T follicular helper cell (primary cell): ENCODE results near the gene DHRS1.
A peak's percentile ranks its signal among the peaks of the same experiment; 100 is the strongest.

Source experiments
- DNase-seq: peaks from one replicate; pipeline ENCODE4 v3.0.0-alpha.2; 2020; ENCODE audit warnings: low read depth
- total RNA-seq, 2 experiments: gene quantifications; one replicate each; lab custom pipeline; 2026; lab: John Stamatoyannopoulos, UW

The DHRS1 gene
- total RNA-seq, result 2.7 to 19.6 reads per million in 2 experiments

DNA sequence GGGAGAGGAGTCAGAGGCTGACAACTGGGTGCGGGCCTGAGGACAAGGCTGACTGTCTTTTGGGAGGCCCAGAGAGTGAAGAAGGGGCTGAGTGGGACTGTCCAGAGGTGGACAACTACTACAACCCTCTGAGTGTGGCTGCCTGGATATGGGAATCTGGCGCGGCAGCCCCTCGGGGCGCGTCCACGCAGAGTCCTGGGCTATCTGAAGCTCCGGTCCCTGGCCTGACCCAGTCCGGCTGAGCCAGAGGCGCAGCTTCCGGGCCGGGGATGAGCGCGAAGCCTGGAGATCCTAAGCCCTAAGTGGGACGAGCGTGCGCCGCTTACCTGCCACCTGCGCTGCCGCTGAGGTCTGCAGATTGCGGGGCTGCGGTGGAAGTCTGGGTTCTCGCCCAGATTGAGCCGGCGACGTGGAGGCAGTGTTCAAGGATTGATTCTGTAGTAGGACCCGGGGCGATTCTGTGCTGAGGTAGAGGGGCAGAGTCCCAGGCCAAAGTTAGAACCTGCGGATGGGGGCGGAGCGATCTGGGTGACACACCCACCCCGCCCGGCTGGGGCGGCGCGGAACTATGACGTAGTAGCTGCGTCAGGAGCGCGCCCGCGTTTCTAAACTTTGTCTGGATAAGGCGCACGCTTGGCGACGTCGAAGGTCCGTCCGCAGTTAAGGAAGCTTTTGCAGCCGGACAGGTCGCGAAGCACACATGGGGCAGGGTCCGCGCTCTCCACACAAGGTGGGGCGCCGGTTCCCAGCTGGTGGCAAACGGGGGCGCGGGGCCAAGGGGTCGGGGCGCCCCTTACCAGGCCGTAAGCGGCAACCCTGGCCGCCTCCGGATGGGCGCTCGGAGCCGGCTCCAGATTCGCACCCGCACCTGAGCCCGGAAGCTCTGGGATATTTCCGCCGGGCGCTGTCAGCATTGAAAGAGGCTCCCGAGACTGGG lies at the start of gene DHRS1, which contains the start of gene NOP9:
TSS of gene DHRS1 (minus strand) at position 526 of the 937 bp plus-strand sequence. CDS start 674 bp downstream, outside the sequence.
TSS of gene NOP9 (plus strand) at position 596 of the 937 bp plus-strand sequence. CDS start at position 701, 105 bp downstream.
- peak; percentile 90 for DNase-seq

DNA sequence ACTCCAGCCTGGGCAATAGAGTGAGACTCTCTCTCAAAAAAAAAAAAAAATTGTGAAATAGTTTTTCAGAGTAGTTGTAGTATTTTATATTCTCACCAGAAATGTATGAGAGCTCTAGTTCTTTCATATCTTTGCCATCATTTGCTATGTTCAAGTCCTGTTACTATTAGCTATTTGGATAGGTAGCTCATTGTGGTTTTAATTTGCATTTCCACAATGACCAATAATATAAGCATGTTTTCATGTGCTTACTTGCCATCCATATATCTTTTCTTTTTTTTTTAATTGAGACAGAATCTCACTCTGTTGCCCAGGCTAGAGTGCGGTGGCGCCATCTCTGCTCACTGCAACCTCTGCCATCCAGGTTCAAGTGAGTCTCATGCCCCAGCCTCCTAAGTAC lies 48.6 kb upstream of the DHRS1 start:
- no peak for DNase-seq

DNA sequence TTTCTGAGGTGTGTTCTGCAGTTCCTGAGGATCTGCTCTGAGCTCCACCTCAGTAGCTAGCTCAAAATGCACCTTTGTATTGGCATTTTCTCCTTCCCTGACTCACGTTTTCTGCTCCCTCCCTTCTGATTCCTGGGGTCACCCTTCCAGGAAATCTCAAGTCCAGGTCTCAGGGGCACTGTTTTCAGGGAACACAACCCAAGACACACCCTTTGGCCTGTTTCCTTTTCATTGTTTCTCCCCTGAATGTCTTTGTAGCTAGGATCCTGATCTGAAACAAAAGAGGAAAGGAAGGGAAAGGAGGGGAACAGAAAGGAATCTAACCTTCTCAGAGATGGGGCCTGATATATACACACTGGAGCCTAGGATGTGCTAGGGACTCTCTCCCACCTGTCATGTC lies 47.6 kb upstream of the DHRS1 start:
- DNase-seq, result no peak

DNA sequence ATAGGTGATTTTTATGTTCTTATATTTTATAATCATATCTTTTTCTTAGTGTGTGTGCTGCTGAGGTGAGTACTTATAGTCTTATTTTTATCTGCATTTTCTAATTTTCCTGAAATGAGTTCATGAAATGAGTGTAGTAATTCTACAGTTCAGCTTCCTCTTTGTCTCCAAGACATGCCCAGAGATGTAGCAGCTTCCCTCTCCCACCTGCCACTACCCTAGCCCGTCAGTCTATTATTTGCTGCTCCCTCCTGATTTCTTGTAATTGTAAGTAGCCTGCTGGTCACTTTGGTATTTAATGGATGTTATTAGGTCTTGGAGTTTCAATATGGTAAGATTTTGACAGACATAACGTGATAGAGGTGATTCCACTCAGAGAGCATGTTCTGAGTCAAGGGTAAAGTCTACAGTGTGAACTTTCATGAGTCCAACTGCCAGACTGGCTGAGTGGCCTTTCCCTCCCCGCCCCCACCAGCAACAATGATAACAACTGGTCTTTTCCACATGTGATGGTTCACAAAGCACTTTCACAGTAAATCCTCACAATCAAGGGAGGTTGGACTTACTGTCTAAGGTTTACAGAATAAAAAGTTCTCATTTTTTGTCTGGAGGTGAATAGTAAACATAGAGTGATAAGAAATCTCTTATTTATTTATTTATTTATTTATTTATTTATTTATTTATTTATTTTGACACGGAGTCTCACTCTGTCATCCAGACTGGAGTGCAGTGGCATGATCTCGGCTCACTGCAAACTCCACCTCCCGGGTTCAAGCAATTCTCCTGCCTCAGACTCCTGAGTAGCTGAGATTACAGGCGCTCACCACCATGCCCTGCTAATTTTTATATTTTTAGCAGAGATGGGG lies 44.4 kb upstream of the DHRS1 start:
- DNase-seq, result no peak

DNA sequence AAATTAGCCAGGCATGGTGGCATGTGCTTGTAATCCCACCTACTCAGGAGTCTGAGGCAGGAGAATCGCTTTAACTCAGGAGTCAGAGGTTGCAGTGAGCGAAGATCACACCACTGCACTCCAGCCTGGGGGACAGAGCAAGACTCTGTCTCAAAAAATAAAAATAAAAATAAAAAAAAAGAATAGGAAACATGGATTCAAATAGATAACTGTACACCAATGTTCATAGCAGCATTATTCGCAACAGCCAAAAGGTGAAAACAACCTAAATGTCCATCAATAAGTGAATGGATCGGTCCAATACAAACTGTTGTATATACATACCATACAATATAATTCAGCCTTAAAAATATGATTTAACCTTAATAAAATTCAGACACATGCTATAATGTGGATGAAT lies 43.3 kb upstream of the DHRS1 start:
- no peak for DNase-seq

DNA sequence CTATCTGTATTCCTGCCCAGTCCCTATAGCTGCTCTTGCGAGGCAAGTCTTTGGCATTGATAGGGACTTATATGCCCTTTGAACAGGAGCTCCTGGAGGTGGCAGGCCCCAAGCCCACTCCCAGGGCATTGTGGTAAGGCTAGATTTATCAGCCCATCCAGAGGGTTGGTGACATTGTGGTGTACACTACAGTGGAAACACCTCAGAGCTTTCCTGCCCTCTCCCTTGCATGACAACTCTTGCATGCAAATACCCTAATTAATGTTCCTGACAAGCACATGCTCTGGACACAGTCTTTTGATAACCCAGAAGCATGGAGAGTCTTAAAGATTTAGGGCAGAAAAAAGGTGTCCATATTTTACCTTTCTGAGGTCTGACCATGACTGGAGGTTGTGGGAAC lies 41.0 kb upstream of the DHRS1 start:
- no peak for DNase-seq

DNA sequence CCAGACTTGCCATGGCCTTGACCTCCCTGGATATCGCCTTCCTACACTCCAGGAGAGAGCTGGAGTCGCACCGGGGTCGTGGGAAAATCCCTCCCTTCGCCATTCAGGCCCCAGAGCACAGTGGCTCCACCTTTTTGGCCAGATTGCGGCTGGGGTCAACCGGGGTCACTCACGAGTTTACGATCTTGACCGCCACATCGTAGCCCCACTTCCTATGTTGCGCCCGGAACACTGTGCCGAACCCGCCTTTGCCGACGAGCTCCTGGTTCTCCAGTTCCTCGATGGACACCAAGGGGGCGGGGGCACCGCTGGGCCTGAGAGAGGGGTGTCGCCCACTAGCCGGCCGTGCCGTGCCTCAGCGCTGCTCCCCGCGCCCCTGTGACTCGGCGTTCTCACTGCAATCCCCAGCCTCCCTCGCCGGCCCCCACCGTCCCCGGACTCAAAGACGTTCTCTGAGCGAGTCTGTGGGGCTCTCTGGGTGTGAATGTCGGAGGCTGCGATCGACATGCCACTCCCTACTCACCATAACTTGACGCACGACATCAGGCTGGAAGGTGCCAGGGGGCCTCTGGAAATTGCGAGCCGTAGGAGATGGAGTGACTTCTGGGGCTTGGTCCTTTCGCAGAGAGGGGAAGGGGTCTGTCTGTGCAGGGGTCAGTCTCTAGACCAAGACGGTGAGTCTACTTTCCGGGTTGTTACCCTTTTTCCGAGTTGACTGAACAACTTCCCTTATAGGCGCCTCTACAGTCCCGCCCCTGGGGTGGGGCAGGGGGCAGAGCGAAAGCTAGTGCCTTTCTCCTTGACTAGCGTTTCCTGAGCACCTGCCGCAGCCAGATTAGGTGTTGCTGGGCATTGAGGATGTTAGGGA lies 39.9 kb upstream of the DHRS1 start, which contains the start of gene RIPK3:
TSS of gene RIPK3 (minus strand) at position 708 of the 868 bp plus-strand sequence. CDS start at position 543, 165 bp downstream.
- peak; percentile 46 for DNase-seq

DNA sequence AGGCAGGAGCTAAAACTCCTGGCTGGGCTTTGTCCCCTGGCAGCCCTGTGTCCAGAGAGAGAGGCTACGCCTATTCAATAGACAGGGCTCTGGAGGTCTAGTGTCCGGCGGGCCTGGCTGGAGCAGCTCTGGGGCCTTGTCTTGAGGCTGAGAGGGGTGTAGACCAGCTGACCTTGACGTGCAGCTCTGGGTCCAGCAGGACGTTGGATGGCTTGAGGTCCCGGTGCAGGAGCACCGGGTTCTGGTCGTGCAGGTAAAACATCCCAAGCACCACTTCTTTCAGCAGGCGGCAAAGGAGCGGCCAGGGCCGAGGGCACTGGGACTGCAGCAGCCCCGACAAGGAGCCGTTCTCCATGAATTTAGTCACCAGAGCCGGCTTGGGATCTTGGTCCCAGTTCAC lies 39.3 kb upstream of the DHRS1 start:
- DNase-seq, result no peak

DNA sequence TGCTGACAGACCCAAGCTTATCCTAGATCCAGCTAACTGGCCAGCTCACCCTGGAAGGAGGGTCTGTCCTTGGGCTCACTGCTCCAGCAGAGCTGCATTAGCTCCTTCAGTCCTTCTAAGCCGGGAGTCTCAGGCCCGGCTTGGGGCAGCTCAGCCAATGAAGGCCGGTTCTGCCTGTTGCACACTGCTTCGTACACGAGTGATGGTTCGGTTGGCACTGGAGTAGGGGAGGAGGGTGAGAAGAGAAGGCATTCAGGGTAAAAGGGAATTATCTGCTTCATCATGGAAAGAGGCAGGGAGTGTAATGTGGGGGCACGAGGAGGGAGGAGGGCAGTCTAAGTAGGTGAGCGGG lies 38.2 kb upstream of the DHRS1 start:
- DNase-seq, result no peak

DNA sequence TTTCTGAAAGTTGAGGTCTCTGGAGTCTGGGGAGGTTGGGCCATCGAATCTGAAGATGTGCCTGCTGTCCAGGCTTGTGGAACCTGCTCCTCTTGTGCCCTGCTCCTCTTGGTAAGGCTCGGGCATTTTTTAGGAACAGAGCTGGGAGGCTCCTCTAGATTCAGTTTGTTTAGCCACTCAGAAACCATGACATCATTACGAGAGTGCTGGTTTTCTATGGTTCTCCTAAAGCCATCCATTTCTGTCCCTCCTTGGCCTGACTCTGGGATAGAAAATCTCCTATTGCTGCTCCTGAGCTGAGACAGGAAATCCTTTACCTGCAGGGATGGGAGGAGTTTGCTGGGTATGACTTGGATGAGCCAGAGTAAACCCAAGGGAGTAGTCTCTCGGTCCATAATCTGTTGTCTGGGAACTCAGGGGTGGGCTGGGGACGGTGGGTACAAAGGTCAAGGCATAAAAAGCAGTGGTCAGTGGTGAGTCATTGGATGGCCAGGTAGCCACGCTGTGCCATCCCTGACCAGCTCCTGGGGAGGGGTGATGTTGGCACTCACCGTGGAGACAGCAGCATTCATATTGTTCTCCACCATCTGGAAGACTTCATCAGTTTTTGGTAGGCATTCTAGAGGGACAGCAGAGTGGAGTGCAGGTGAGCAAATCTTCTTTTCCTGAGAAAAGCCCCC lies 37.7 kb upstream of the DHRS1 start:
- no peak for DNase-seq

DNA sequence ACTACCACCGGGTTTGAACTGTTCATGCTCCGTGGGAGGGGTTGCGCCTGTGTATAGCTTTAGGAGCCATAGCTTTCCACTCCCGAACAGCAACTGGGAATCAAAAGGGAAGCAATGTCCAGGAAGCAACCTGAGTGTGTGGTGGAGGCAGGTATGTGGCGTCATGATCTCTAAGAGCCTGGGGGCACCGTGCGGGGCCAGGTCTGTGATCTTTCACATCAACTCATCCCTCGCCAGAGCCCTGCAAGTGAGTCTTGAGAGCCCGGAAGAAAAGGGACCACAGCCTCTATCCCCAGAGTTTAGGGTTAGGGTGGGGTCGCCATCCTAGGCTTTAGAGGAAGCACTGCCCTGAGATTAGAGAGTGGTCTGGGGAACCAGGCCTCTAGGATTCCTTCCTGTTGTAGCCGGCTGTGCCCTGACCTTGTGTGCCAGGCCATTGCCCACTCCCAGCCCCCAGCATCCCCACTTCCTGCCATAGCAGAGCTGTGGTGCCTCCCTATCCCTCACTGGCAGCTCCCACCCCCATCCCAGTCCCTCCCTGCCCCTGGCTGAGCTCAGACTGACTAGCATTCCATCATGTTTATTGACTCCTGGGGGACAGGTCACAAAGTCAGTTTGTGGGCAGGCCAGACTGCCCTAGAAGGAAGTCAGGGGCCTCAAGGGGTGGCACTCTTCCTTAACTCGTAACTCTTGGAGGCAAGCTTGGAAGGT lies 36.0 kb upstream of the DHRS1 start:
- no peak for DNase-seq

DNA sequence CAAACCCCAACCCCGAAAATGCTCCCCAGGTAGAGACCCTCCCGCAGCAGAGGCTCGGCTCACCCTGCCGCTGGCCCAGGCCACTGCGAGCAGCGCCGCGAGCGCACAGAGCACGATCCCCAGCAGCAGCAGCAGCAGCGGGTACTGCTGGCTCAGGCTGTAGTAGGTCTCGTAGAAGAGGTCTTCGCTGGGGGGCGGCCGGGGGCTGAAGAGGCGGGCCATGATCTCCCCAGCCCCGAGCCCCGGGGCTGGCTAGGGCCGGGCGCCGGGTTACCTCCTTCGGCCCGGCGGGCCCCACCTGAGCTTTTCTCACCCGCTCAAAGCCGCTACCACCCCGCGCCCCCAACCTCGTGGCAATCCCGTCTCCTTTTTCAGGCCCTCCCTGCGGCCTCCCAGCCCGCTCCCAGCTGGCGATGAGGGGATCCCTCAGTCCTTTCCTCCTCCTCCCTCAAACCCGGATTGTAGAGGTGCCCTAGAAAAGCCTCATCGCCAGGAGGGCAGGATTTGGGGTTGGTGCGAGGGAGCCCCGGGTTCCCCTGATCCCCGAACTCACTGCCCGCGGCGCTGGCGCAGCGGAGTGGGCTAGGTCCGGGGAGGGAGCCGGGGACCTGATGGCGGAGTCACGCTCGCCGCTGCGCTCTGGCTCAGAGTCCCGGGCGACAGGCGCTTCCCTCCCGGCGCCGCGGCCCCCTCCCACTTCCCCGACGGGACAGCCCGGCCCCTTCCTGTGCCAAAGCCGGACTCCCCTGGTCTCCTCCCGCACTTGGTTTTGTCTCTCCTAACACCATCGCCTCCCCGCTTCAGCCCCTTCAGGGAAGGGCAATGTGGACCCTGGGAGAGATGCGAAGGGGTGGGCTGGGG lies 35.1 kb upstream of the DHRS1 start, which contains the start of gene ADCY4:
TSS of gene ADCY4 (minus strand) at position 641 of the 861 bp plus-strand sequence. CDS start at position 222, 419 bp downstream.
- DNase-seq, result no peak

DNA sequence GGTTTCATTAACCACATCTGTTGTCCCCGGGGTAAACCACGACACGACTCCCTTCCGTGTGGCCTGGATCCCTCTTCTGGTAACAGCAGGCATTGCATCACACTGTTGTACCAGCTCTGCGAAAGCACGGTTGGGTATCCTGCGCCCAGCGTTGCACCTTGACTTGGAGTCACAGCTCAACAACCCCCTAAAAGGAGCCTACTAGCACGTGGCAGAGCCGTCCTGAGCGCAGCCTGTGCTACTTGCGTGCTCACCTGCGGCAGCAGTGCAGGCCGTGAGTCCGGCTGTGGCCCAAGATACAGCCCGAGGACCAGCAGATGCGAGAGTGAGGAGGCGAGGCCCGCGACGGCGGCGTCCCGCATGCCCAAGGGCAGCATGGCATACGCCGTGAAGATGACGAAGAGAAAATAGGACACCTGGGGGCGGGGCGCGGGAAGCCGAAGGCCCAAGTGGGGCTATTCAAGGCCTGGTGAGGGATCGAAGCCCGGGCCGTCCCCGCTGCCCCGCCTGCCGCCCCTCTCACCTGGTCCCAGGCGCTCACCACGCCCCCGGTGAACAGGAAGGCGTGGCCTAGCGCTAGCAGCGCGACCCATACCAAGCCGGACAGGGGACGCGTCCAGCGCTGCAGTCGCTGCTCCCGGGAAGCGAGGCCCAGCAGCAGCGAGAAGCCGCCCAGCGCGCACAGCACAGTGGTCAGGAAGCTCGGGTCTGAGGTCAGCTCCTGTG lies 32.9 kb upstream of the DHRS1 start:
- peak; percentile 83 for DNase-seq

DNA sequence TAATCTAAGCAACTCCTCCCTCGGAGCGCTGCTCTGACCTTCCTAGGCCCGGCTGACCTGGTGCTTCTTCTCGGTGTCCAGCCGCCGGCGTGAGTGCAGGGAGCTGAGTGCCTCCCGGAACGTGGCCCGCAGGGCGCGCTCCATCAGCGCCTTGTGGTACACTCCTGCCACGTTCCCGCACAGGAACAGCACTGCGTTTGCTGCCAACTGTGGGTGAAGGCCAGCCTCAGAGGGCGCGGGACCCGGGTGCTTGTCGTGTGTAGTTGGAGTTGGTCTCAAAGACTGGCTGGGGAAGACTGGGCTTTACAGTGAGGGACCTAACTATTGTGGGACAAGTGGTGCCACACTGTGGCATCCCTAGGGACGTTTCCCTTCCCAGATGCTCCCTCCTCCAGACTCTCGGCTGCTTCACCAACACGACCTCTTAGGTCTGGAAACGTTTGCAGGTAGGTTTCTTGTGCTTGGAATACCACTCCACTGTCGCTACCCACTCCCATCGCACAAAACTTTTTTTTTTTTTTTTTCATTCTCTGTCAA lies 32.2 kb upstream of the DHRS1 start:
- DNase-seq, result no peak

DNA sequence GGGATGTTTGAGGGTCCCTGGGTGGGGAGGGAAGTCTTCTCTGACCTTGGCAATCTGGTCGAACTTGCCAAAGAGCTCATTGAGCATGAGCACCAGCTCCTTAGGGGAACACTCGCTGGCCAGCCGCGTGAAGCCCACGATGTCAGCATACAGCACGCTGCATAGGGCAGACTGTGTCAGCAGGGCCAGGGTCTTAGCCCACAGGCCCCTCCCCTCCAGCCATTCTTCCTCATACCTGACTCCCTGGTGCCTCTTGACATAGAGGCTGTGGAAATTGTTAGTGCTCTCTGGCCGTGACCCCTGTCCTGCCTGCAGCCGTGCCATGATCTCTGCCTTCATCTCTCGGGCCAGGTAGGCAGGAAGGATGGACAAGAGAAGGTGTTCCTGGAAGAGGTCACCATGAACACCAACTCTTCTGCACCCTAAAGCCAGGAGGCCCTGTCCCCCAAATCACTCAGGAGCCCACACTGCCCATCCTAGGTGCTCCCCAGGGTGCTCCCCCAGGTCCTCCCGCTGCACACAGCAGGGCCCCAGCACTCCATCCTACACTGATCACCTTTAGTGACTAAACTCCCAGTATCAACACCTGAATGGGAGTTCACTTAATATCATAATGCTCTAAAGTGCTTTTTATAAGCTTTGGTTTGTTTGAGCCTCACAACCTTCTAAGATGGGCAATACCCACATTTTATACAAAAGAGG lies 31.5 kb upstream of the DHRS1 start:
- no peak for DNase-seq

DNA sequence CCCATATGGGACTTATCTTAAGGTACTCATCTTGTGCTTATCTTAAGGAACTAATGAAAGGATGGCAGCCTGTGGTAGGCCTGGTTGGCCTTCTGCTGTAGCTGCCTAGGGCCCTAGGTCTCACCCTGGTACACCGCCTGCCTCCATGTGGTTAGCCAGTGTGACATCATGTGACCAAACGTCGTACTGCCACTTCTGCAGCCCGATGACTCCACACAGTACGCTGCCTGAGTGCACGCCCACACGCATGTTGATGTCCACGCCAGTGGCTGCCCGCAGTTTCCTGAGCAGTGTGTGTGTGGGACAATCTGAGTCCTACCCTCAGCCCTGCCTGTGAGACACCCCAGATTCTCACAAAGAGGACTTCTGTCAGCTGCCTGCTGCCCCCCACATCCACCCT lies 30.2 kb upstream of the DHRS1 start:
- no peak for DNase-seq

DNA sequence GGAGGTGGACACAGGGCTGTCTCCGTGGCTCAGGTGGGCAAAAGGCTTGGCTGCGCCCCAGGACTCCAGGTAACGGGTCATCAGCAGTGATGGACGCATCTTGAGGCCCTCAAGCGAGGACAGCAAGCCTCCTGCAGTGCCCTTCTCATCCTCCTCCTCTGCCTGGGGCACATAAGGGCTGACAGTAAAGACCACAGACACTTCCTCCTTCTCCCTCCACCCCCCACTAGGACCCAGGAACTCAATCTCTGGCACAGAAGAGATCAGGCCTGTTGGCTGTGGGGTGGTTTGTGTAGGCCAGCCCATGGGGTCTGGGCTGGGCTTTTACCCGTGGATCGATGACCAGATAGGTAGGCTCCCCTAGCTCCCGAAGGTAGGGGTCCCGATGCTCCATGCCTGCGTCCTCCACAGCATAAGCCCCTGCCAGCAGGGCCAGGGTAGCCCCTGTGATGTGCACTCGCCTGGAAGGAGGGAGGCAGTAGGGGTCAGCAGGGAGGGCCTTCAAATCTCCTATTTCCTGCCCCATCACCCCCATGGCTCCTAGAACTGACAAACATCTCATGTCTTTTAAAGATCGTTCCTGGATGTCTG lies 29.6 kb upstream of the DHRS1 start:
- DNase-seq, result no peak
